Measurements from ENCODE around the gene DGLUCY.
"Not testable (repeated sequence)": the region's sequence is repeated elsewhere in the genome, so short reads cannot be mapped to it uniquely, and the experiment has no call there.

The DGLUCY gene

DNA sequence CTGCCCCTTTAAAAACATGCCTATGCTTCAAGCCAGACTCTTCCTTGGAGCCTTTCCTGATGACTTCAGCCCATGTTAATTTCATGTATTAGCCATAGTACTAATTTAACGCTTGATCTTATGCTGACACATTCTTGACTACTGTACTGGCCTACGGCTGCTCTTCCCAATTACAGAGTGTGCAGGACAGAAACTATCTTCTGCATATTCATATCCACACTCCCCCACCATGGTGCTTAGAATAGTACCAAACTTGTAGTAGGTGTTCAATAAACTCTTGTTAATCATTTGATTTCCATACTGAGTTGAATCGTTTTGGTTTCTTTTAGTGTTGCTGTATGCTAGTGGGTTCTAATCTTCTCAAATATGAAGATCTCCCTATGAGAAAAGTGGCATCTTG is 21.8 kb upstream of the DGLUCY start:
- Mint-ChIP-seq H3K9me3 (no peaks in the 10 kb centered on the region), H3K4me1 (peaks cover 8 to 13% of the 10 kb centered on the region in 2 donors), H3K27me3 (no peaks in the 10 kb centered on the region), H3K27ac (no peak overlapping the region), H3K36me3 (peaks cover 0 to 3% of the 10 kb centered on the region in 2 donors), H3K4me3 (no peak overlapping the region)
- ATAC-seq (replicated peaks), result no peak
- no peak for DNase-seq

DNA sequence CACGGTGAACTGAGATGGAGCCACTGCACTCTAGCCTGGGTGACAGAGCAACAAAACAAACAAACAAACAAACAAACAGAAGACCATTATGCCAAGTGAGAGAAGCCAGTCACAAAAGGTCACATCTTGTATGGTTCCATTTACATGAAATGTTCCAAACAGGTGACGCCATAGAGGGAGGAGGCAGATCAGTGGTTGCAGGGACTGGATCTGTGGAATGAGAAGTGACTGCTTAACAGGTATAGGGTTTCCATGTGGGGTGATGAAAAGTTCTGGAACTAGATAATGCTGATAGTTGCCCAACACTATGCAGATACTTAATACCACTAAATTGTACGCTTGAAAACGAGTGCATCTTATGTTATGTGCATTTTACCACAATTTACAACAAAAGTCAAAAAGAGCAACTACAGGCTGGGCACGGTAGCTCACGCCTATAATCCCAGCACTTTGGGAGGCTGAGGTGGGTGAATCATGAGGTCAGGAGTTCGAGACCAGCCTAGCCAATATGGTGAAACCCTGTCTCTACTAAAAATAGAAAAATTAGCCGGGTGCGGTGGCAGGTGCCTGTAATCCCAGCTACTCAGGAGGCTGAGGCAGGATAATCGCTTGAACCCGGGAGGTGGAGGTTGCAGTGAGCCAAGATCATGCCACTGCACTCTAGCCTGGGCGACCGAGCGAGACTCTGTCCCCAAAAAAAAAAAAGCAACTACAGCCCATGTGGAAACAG is 20.0 kb upstream of the DGLUCY start:
- not testable (repeated sequence) for H3K4me1 Mint-ChIP-seq, H3K27ac Mint-ChIP-seq

DNA sequence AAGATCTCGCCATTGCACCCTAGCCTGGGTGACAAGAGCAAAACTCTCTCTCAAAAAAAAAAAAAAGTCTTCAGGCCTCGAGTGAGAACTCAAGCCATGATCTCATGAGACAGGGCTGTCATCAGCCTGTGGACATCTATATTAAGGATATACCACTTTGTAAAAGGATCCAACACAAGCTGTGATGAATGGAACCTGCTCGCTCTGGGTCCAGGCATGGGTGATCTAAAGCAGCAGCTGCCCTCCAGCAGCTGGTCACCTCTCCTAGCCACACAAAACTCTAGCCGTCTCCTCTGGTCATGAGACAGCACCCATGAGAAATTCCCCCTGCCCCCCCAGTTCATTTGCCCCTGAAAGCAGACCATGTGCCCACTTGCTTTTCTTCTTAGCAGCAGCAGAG is 19.1 kb upstream of the DGLUCY start:
- no peak for ATAC-seq (replicated peaks)

More for the DNA sequence above, 20.0 kb upstream of the DGLUCY start:
- not testable (repeated sequence) for H3K27me3 Mint-ChIP-seq; ATAC-seq (replicated peaks); H3K9me3 Mint-ChIP-seq; H3K4me3 Mint-ChIP-seq; DNase-seq; H3K36me3 Mint-ChIP-seq

DNA sequence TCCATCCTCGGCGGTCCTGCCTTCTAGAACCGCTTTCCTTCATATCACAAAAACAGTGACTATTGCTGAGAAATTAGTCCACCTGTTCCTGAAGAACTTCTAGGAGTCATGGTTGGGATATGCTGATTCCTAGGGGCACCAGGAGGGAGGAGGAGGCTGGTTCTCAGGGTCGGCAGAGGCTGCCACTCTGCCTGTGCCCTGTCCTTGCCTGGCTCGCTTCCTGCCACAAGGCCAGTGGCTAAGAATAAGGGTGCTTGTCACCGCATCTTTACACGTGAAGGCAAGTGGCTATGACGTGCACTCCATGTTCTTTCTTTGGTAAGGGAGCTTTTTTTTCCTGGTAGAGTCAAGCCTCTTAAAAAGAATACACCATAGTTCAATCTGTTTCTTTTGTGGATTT is 18.7 kb upstream of the DGLUCY start:
- Mint-ChIP-seq H3K4me1 (peaks cover 4 to 7% of the 10 kb centered on the region in 2 donors), H3K4me3 (no peak overlapping the region), H3K27ac (no peak overlapping the region), H3K36me3 (no peaks in the 10 kb centered on the region), H3K9me3 (no peaks in the 10 kb centered on the region), H3K27me3 (no peaks in the 10 kb centered on the region)
- DNase-seq (no peak), ATAC-seq (replicated peaks) (no peak)

More for the DNA sequence above, 19.1 kb upstream of the DGLUCY start:
- no peaks in the 10 kb centered on the region for H3K36me3 Mint-ChIP-seq
- H3K27me3 Mint-ChIP-seq, result no peaks in the 10 kb centered on the region
- H3K27ac Mint-ChIP-seq, result no peak overlapping the region
- H3K4me3 Mint-ChIP-seq, result no peak overlapping the region
- peaks cover 4 to 9% of the 10 kb centered on the region in 2 donors for H3K4me1 Mint-ChIP-seq
- no peak for DNase-seq
- H3K9me3 Mint-ChIP-seq, result no peaks in the 10 kb centered on the region

DNA sequence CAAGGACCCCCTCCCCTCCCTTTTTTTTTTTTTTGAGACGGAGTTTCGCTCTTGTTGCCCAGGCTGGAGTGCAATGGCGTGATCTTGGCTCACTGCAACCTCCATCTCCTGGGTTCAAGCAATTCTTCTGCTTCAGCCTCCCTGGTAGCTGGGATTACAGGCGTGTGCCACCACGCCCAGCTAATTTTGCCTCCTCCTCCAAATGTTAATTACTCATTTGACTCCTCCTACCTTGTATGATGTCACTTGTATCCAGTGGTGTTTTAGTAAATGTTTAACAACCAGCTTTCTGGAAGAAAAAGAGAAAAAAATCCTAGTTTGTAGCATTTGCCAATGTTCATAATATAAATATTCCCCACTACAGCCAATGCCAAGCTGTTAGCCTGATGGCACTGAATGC is 16.2 kb upstream of the DGLUCY start:
- not testable (repeated sequence) for H3K27me3 Mint-ChIP-seq; H3K27ac Mint-ChIP-seq; H3K9me3 Mint-ChIP-seq; ATAC-seq (replicated peaks); H3K4me3 Mint-ChIP-seq; H3K36me3 Mint-ChIP-seq; DNase-seq; H3K4me1 Mint-ChIP-seq

DNA sequence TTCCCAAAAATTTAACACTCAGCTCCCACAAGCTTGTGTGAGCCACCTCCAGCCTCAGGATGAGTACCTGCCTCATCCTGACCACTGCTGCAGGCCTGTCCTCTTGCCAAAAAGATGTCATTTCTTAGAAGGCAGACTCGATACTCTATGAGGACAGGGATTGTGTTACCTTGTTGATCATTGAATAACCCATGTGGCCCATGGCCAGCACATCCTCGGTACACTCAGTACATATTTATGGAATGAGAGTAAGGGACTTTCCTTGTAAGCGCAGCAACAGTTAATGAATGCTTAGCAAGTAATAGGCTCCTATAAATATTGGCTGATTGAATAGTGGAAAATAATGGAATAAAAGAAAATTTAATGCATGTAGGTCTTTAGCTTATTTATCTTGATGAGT is 15.3 kb upstream of the DGLUCY start:
- Mint-ChIP-seq H3K36me3 (no peaks in the 10 kb centered on the region), H3K4me3 (no peak overlapping the region), H3K9me3 (no peaks in the 10 kb centered on the region), H3K4me1 (peaks cover 0 to under 1% of the 10 kb centered on the region in 2 donors), H3K27ac (no peak overlapping the region), H3K27me3 (no peaks in the 10 kb centered on the region)
- DNase-seq (no peak), ATAC-seq (replicated peaks) (no peak)

DNA sequence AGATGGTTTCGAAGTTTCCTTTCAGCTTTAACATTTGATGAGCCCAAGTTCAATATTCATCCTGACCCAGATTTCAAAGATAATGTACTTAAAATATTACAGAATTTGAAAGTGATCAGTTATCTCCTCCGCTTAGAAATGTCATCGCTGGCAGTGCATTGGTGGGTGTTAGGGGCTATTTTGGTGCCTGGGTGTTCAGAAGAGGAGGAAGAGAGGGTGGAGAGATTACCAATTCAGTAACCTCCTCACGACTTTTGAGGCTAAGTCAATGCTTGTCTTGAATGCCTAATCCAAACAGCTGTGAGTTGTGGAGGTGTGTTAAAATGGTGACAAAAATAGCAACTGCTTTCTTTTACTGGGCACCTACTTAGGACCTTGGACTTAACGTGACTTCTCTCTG is 13.8 kb upstream of the DGLUCY start:
- Mint-ChIP-seq H3K36me3 (no peaks in the 10 kb centered on the region), H3K27ac (no peak overlapping the region), H3K4me1 (no peaks in the 10 kb centered on the region), H3K4me3 (no peak overlapping the region), H3K9me3 (no peaks in the 10 kb centered on the region), H3K27me3 (no peaks in the 10 kb centered on the region)
- DNase-seq (no peak), ATAC-seq (replicated peaks) (no peak)

DNA sequence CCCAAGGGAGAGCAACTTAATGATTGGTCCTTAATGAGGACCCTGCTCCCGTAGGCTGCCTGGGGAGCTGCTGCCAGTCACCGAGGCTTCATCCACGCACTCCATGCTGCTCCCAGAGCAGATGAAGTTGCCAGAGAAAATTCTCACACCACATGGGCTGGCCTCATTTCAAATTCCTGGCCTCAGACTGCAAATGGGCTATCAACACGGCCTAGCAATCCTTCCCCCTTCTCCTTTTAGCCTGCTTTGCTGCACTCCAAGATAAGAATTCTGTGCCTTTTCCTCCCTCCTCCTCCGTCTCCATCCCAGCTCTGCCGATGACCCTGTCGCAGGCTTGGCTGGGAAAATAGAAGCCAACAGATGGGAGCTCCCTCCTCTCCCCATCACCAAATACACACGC is 10.8 kb upstream of the DGLUCY start:
- H3K27ac Mint-ChIP-seq, result no peak overlapping the region
- DNase-seq, result no peak
- no peaks in the 10 kb centered on the region for H3K27me3 Mint-ChIP-seq
- peaks cover 6 to 8% of the 10 kb centered on the region in 2 donors for H3K4me1 Mint-ChIP-seq
- H3K4me3 Mint-ChIP-seq, result no peak overlapping the region
- ATAC-seq (replicated peaks), result no peak
- no peaks in the 10 kb centered on the region for H3K36me3 Mint-ChIP-seq
- no peaks in the 10 kb centered on the region for H3K9me3 Mint-ChIP-seq

DNA sequence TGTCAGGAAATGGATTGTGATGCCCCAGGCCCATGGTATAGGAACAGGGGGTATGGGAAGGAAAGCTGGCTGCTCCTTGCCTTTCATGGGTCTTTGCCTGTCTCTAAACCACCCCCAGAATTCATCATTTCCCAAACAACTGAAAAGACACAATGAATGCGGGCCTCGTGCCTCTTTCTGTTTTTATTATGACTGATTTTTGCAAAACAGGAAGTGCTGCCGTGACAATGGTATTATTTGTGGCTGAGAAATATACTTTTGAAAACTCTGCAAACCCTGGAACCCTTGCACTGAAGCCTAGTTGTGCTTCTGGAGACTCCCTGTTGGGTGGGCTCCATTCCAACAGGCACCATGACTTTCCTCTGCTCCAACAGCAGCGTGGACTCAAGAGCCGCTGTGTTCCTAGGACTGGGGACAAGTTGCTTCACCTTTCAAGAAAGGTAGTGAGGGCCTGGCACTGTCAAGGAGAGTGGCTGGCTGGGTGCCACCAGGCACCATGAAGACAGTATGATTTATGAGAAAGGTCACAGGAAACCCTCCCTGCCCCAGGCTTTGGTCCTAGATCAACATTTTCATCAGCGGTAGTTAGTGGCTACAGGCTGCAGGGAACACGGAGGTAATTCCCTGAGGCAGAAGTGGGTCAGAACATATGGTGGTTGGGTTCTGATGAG is 4.8 kb upstream of the DGLUCY start:
- H3K27me3 Mint-ChIP-seq, result no peaks in the 10 kb centered on the region
- peaks cover 20 to 38% of the 10 kb centered on the region in 2 donors for H3K4me1 Mint-ChIP-seq
- ATAC-seq (replicated peaks) (peak; percentile 28 to 32), DNase-seq (peak; percentile 7)
- no peaks in the 10 kb centered on the region for H3K9me3 Mint-ChIP-seq
- peak overlapping the region; percentile 92 for H3K27ac Mint-ChIP-seq
- peak overlapping the region; percentile 46 to 47 for H3K4me3 Mint-ChIP-seq
- no peaks in the 10 kb centered on the region for H3K36me3 Mint-ChIP-seq

DNA sequence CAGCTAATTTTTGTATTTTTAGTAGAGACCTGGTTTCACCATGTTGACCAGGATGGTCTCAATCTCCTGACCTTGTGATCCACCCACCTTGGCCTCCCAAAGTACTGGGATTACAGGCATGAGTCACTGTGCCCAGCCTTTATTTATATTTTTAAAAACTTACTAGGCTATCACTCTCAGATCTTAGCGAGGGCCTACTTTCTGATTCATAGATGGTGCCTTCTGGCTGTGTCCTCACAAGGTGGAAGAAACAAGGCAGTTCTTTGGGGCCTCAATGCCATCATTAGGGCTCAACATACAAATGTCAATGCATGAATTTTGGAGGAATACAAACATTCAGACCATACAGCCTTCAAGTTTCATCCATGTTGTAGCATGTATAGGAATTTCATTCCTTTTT is 2.4 kb upstream of the DGLUCY start:
- Mint-ChIP-seq H3K4me3 (no peak overlapping the region), H3K36me3 (peaks cover 5 to 13% of the 10 kb centered on the region in 2 donors), H3K9me3 (no peaks in the 10 kb centered on the region), H3K4me1 (peaks cover 28 to 55% of the 10 kb centered on the region in 2 donors), H3K27ac (no peak overlapping the region), H3K27me3 (no peaks in the 10 kb centered on the region)
- ATAC-seq (replicated peaks) (no peak), DNase-seq (no peak)

DNA sequence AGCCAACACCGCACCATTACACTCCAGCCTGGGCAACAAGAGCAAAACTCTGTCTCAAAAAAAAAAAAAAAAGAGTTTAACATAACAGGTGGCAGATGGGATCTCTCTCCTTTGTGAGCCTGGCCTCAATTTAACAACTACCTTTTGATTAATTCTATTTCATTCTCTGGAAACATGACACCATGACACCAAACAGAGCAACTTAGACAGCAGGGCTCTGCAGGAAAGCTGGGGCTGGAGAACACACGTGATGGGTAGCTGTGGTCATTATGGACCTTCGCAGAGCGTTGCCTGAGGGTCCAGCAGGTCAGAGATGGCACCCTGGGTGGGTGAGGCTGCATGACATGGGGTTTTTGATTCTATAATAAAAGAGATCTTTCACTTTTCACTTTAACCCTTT is 1.7 kb upstream of the DGLUCY start:
- H3K9me3 Mint-ChIP-seq, result no peaks in the 10 kb centered on the region
- H3K36me3 Mint-ChIP-seq, result peaks cover 11 to 16% of the 10 kb centered on the region in 2 donors
- H3K4me1 Mint-ChIP-seq, result peaks cover 30 to 62% of the 10 kb centered on the region in 2 donors
- H3K27ac Mint-ChIP-seq, result peak overlapping the region; percentile 88
- H3K4me3 Mint-ChIP-seq, result peak overlapping the region; percentile 17 to 46
- ATAC-seq (replicated peaks) (no peak), DNase-seq (no peak)
- no peaks in the 10 kb centered on the region for H3K27me3 Mint-ChIP-seq

DNA sequence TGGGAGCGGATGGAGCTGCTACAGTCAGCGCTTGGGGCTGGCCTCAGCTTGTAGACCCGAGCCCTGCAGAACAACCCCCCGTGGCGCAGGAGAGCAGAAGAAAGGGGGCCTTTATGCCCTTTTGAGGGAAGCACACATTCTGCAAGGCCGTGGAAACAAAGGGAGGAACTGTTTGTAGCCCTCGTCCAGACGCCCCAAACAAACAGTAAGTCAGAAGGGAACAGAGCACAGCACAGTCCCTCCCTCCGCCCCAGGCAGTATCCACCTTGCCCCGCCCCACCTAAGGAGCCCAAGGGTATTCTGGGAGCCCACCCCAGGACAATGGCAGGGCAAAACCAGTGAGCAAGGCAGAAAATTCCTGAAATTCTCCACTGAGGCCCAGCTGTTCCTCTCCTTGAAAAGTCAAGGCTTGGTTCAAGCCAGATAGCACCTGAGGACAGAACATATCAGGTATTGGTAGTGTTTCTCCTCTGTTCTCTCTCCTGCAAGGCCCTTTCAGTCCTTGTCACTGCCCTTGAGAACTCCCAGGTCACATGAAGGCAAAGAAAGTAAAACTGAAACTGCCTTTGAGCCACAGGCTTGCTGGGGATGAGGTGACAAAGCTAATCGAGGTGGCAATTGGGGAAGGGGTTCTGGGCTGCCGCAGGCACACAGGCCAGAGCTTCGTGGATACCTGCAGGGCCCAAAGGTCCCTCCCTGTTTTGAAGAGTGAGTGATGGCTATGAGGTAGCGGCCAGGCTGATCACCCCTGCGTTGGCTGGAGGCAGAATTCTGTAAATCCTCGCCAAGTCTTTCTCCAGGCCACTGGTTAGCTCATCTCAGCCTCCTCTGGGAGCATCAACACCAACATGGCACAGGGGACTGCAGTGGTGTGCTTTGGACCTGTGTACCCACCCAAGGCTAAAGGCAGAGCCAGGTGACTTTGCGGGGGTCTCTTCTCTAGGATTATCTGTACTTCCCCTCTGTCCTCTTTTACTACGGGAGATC is 499 bp downstream of the DGLUCY start:
- ATAC-seq (replicated peaks) (peak; percentile 84 to 86), DNase-seq (peak; percentile 72)
- peak overlapping the region; percentile 96 to 98 for H3K4me3 Mint-ChIP-seq
- H3K27me3 Mint-ChIP-seq, result no peaks in the 10 kb centered on the region
- H3K36me3 Mint-ChIP-seq, result peaks cover 25 to 35% of the 10 kb centered on the region in 2 donors
- H3K9me3 Mint-ChIP-seq, result peaks cover 3% of the 10 kb centered on the region in 2 donors
- H3K27ac Mint-ChIP-seq, result peak overlapping the region; percentile 95
- peaks cover 21 to 52% of the 10 kb centered on the region in 2 donors for H3K4me1 Mint-ChIP-seq

DNA sequence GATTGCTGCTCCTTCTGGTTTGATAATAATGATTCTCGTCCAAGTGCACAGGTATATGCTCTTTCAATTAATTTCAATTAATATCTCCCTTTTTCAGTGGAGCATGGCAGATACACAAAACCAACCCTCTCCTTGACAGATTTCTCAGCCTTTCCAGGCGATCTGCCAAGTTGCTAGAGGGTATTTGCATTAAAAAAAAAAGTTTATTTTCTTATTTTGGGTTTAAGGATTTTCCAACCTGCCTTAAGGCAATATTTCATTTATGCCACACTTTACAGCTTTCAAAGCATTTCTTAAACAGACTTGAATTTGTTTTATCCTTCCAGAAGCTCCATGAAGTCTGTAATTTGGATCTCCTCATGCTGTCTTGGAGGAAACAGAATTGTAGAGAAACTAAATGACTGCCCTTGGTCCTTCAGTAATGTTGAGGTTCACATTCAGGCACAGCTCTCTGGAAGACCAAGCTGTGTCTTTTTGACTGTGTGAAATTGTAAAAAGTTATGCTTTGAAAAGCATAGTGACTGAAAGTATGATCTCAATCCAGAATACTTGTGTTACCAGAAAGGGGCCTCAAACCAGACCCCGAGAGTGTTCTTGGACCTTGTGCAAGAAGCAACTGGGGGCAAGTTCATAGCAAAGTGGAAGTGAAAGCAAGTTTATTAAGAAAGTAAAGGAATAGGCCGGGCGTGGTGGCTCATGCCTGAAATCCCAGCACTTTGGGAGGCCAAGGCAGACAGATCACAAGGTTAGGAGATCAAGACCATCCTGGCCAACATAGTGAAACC is 2.3 kb downstream of the DGLUCY start:
- Mint-ChIP-seq H3K9me3 (peaks cover 5% of the 10 kb centered on the region in 2 donors), H3K4me1 (peaks cover 27 to 68% of the 10 kb centered on the region in 2 donors), H3K27ac (peak overlapping the region; percentile 95), H3K4me3 (peak overlapping the region; percentile 96 to 98), H3K27me3 (no peaks in the 10 kb centered on the region), H3K36me3 (peaks cover 39 to 50% of the 10 kb centered on the region in 2 donors)
- ATAC-seq (replicated peaks), result no peak
- DNase-seq, result no peak

Data from stimulated activated naive B cell treated with anti-CD40 and anti-IgM and Interleukin-4, amounts not matched to agents 10 μg/mL and 1 μg/mL and 100 μg/mL, for 72 hours (primary cell).